Keratinocyte (primary cell): ENCODE results near the gene CYTIP. TPM values are rescaled to one million over a fixed set of nuclear protein-coding genes. Genes with fewer than 3 reads are reported as not detected.

Experiments
- DNase-seq: peaks from one replicate; pipeline ENCODE4 v3.0.0-alpha.2; 2011; ENCODE audit warnings: low read depth, missing footprints, low spot score
- FAIRE-seq: peaks from 2 replicates; lab custom pipeline; 2011; peaks lifted over from hg19 to GRCh38; lab: Jason Lieb, UNC
- H2AFZ ChIP-seq: 2 replicates; pipeline ENCODE4 v1.6.0; 2012; ENCODE audit warnings: low read length, control low read depth, inconsistent platforms; ENCODE audit not compliant: control insufficient read depth
- H3K27ac ChIP-seq: 2 replicates; pipeline ENCODE4 v1.5.1; 2011; ENCODE audit warnings: low read length; ENCODE audit not compliant: control insufficient read depth, insufficient read depth
- H3K27me3 ChIP-seq: 3 replicates; pipeline ENCODE4 v1.6.0; 2011; ENCODE audit warnings: low read length; ENCODE audit not compliant: control insufficient read depth, insufficient read depth; ENCODE audit errors: extremely low read depth
- H3K36me3 ChIP-seq, 2 experiments: 2 replicates in 1 of 2; 3 replicates in 1 of 2; pipeline ENCODE4 v1.5.1; 2011; ENCODE audit warnings: low read length in 2 of 2, mild to moderate bottlenecking in 1 of 2; ENCODE audit not compliant: control insufficient read depth in 2 of 2, insufficient read depth in 2 of 2; ENCODE audit errors: extremely low read depth in 1 of 2
- H3K4me1 ChIP-seq: 3 replicates; pipeline ENCODE4 v1.5.1; 2011; ENCODE audit warnings: low read length; ENCODE audit not compliant: control insufficient read depth, insufficient read depth; ENCODE audit errors: extremely low read depth
- H3K4me2 ChIP-seq: 3 replicates; pipeline ENCODE4 v1.6.0; 2011; ENCODE audit warnings: low read depth, low read length; ENCODE audit not compliant: control insufficient read depth, insufficient read depth; ENCODE audit errors: extremely low read depth
- H3K4me3 ChIP-seq, 3 experiments: fragments of 200-600 bp in 1 of 3; sonication (generic) in 1 of 3; 2 replicates in 2 of 3; 3 replicates in 1 of 3; pipeline ENCODE4 v1.5.1; 2011 to 2016; ENCODE audit warnings: low read length in 3 of 3, mild to moderate bottlenecking in 3 of 3, control low read depth in 2 of 3, inconsistent platforms in 1 of 3, low read depth in 1 of 3, mixed read lengths in 1 of 3, mixed run types in 1 of 3, moderate library complexity in 1 of 3; ENCODE audit not compliant: control insufficient read depth in 2 of 3, insufficient read depth in 2 of 3; ENCODE audit errors: extremely low read depth in 1 of 3
- H3K79me2 ChIP-seq: 2 replicates; pipeline ENCODE4 v1.6.0; 2012; ENCODE audit warnings: low read length; ENCODE audit not compliant: control insufficient read depth, insufficient read depth
- H3K9ac ChIP-seq: 3 replicates; pipeline ENCODE4 v1.6.0; 2011; ENCODE audit warnings: low read length; ENCODE audit not compliant: control insufficient read depth, insufficient read depth; ENCODE audit errors: extremely low read depth
- H3K9me1 ChIP-seq: 3 replicates; pipeline ENCODE4 v1.6.0; 2011; ENCODE audit warnings: low read length; ENCODE audit not compliant: control insufficient read depth, insufficient read depth; ENCODE audit errors: extremely low read depth
- H3K9me3 ChIP-seq: 2 replicates; pipeline ENCODE4 v1.5.1; 2012; ENCODE audit warnings: low read depth, low read length; ENCODE audit not compliant: control insufficient read depth
- H4K20me1 ChIP-seq: 3 replicates; pipeline ENCODE4 v1.6.0; 2011; ENCODE audit warnings: low read length; ENCODE audit not compliant: control insufficient read depth, insufficient read depth; ENCODE audit errors: extremely low read depth
- EZH2 ChIP-seq: IDR thresholded peaks from one replicate; pipeline ENCODE4 v1.6.1; 2012; ENCODE audit warnings: inconsistent platforms, mild to moderate bottlenecking, low read length, moderate library complexity
- dilution Hi-C: fragments of 300-500 bp; cut with MboI; formaldehyde crosslinking; loops from one replicate; pipeline ENCODE4 v1.7.0; 2020; ENCODE audit warnings: low sequenced_read_pairs; ENCODE audit not compliant: extremely low pct_ligation_motif_present
- polyA plus RNA-seq, 5 experiments: library from polyadenylated mRNA; depleted of rRNA in 3 of 5; stranded (reverse) in 3 of 5; stranded (forward) in 1 of 5; unstranded in 1 of 5; fragments of >200 nt; gene quantifications; 1 replicate in 1 of 5; 2 replicates in 3 of 5; 3 replicates in 1 of 5; pipeline versions ENCODE4 v1.2.1 to v1.2.3, GENCODE V29; 2011 to 2012; ENCODE audit warnings: missing spikeins in 2 of 5, low read depth in 1 of 5, low replicate concordance in 1 of 5
- TF ChIP-seq, protein P1 (sequence below), 3 experiments: IDR thresholded peaks in 1 of 3; conservative IDR thresholded peaks in 1 of 3; optimal IDR thresholded peaks in 1 of 3; 2 replicates in 2 of 3; 3 replicates in 1 of 3; pipeline versions ENCODE3 to v1.5.1; 2011; ENCODE audit warnings: low read length in 3 of 3, mild to moderate bottlenecking in 3 of 3, moderate library complexity in 2 of 3, control low read depth in 1 of 3, inconsistent platforms in 1 of 3; ENCODE audit not compliant: insufficient read depth in 2 of 3; ENCODE audit errors: extremely low read depth in 1 of 3

Gene CYTIP
- polyA plus RNA-seq, 1 donor (not counting 4 experiments of a cell fraction or from before 2014, with no cell fraction given): 0.21 TPM

DNA sequence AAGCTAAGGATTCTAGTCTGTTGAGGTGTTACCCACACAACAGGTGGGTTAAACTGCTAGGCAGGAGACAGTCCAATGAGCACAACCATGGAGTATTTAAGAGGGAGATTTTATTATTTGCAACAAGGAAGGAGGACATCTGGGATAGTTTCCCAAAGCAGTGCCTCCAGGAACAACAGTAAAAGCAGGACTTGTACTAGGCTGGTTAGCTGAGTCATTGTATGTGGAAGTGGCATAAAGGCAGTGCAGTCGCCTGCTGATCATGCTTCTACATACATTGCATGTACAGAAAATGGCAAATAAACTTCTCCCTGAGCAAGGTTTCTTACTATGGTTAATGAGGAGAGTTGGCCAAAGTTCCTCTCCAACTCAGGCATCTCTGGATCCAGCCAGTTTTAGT lies 46.1 kb upstream of the CYTIP start:
- no peak overlapping the region for H3K4me3 ChIP-seq
- no peaks in the 10 kb centered on the region for H3K79me2 ChIP-seq
- no peak for FAIRE-seq

DNA sequence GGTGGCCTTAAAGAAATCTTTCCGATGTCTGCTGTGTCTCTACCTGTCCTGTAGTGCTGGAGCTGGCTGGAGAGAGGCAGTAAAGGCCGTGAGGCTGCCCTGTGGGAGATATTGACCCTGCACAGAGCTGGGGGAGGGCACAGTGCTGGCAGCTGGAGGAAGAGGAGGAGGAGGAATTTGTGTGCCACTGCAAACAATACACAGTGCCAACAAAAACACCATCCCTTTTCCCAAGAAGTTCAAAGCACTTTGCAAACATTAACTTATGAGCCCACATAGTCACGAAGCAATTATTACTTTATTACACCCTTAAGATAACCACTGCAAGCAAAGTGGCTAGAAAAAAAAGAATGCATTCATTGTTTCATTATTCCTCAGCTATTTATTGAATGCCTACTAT lies 45.0 kb upstream of the CYTIP start:
- Histone ChIP-seq H3K4me2 (no peak overlapping the region), H3K36me3 (no peaks in the 10 kb centered on the region), H3K9me1 (no peaks in the 10 kb centered on the region), H3K79me2 (no peaks in the 10 kb centered on the region), H3K27me3 (no peaks in the 10 kb centered on the region), H2AFZ (no peak overlapping the region), H4K20me1 (no peaks in the 10 kb centered on the region), H3K4me1 (no peaks in the 10 kb centered on the region), H3K27ac (no peak overlapping the region), H3K9ac (no peak overlapping the region), H3K4me3 (no peak overlapping the region), H3K9me3 (no peaks in the 10 kb centered on the region)
- TF ChIP-seq EZH2: no peak
- TF ChIP-seq, protein P1, sequence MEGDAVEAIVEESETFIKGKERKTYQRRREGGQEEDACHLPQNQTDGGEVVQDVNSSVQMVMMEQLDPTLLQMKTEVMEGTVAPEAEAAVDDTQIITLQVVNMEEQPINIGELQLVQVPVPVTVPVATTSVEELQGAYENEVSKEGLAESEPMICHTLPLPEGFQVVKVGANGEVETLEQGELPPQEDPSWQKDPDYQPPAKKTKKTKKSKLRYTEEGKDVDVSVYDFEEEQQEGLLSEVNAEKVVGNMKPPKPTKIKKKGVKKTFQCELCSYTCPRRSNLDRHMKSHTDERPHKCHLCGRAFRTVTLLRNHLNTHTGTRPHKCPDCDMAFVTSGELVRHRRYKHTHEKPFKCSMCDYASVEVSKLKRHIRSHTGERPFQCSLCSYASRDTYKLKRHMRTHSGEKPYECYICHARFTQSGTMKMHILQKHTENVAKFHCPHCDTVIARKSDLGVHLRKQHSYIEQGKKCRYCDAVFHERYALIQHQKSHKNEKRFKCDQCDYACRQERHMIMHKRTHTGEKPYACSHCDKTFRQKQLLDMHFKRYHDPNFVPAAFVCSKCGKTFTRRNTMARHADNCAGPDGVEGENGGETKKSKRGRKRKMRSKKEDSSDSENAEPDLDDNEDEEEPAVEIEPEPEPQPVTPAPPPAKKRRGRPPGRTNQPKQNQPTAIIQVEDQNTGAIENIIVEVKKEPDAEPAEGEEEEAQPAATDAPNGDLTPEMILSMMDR (optimal IDR thresholded peaks at IDR 0.05 in 1 of 3, IDR thresholded peaks at IDR 0.05 in 1 of 3, conservative IDR thresholded peaks at IDR 0.05 in 1 of 3; ENCODE audit: extremely low read depth in 1 of 3, insufficient read depth in 2 of 3, low read length in 3 of 3): no peak
- no peak for DNase-seq
- FAIRE-seq: no peak
- dilution Hi-C loops: no loop called here

More for the DNA sequence above, 46.1 kb upstream of the CYTIP start:
- dilution Hi-C loops: no loop called here
- no peaks in the 10 kb centered on the region for H3K27me3 ChIP-seq
- H3K9ac ChIP-seq: no peak overlapping the region
- H2AFZ ChIP-seq: no peak overlapping the region
- no peak overlapping the region for H3K4me2 ChIP-seq
- DNase-seq: no peak
- no peaks in the 10 kb centered on the region for H3K9me1 ChIP-seq
- no peak for TF ChIP-seq EZH2
- TF ChIP-seq, protein P1 (optimal IDR thresholded peaks at IDR 0.05 in 1 of 3, IDR thresholded peaks at IDR 0.05 in 1 of 3, conservative IDR thresholded peaks at IDR 0.05 in 1 of 3; ENCODE audit: extremely low read depth in 1 of 3, insufficient read depth in 2 of 3, low read length in 3 of 3): no peak
- no peaks in the 10 kb centered on the region for H3K4me1 ChIP-seq
- no peak overlapping the region for H3K27ac ChIP-seq
- H4K20me1 ChIP-seq: no peaks in the 10 kb centered on the region
- no peaks in the 10 kb centered on the region for H3K36me3 ChIP-seq
- no peaks in the 10 kb centered on the region for H3K9me3 ChIP-seq
